Measurements from ENCODE around the gene LMF1. TPM values are rescaled to one million over a fixed set of nuclear protein-coding genes. Genes with fewer than 3 reads are reported as not detected.

The LMF1 gene
- total RNA-seq, 1 donor from 2014 or later, result 36.1 TPM

DNA sequence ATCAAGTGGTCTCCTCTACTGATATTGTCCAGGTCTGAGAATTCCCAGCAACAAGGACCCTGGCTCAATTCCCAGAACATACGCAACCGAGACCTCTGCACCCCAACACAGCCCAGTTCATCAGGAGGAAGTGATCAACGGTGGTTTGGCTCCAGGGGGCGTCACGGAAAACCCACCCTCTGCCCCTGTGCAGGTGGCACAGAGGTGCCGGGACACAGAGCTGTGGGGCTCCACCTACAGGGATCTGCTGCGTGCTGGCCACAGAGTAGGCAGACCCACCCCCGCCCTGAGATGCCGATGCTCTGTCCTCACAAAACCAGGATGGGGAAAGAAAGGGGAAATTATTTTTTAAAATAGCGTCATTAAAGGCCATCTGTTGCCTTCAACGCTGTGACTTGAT lies 69.6 kb downstream of the LMF1 start:
- POLR2A ChIA-PET, result no interaction called here
- Mint-ChIP-seq H3K27ac (no peak overlapping the region), H3K4me3 (no peak overlapping the region), H3K27me3 (no peaks in the 10 kb centered on the region), H3K4me1 (no peaks in the 10 kb centered on the region), H3K9me3 (no peaks in the 10 kb centered on the region), H3K36me3 (ENCODE audit: low read depth) (peaks cover 30% of the 10 kb centered on the region)
- ATAC-seq (ENCODE audit: low read depth) (no peak), DNase-seq (no peak)
- intact Hi-C loops (cut with micrococcal nuclease), result no loop called here
- TF ChIP-seq, protein P1, sequence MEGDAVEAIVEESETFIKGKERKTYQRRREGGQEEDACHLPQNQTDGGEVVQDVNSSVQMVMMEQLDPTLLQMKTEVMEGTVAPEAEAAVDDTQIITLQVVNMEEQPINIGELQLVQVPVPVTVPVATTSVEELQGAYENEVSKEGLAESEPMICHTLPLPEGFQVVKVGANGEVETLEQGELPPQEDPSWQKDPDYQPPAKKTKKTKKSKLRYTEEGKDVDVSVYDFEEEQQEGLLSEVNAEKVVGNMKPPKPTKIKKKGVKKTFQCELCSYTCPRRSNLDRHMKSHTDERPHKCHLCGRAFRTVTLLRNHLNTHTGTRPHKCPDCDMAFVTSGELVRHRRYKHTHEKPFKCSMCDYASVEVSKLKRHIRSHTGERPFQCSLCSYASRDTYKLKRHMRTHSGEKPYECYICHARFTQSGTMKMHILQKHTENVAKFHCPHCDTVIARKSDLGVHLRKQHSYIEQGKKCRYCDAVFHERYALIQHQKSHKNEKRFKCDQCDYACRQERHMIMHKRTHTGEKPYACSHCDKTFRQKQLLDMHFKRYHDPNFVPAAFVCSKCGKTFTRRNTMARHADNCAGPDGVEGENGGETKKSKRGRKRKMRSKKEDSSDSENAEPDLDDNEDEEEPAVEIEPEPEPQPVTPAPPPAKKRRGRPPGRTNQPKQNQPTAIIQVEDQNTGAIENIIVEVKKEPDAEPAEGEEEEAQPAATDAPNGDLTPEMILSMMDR (IDR thresholded peaks at IDR 0.05), result no peak
- CTCF ChIA-PET, result no interaction called here

DNA sequence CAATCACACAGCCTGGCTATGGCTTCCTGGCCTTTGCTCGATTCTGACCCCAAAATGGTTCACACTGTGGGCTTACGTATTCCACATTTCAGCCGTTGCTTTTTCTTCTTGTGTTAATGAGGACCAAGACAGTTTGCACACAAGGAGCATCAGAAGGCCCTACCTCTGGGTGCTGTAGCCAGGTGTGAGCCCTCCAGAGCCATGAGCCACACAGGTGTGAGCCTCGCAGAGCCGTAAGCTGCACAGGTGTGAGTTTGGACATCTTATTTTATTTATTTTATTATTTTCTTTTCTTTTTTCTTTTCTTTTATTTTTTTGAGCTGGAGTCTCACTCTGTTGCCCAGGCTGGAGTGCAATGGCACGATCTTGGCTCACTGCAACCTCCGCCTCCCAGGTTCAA lies 70.6 kb downstream of the LMF1 start:
- H3K27ac Mint-ChIP-seq, result no peak overlapping the region
- H3K4me1 Mint-ChIP-seq, result no peaks in the 10 kb centered on the region
- H3K4me3 Mint-ChIP-seq, result no peak overlapping the region
- H3K27me3 Mint-ChIP-seq, result no peaks in the 10 kb centered on the region
- peaks cover 21% of the 10 kb centered on the region for H3K36me3 Mint-ChIP-seq (ENCODE audit: low read depth)
- intact Hi-C loops (cut with micrococcal nuclease), result no loop called here
- H3K9me3 Mint-ChIP-seq, result no peaks in the 10 kb centered on the region
- DNase-seq, result no peak
- ChIA-PET CTCF (no interaction called here), POLR2A (no interaction called here)
- TF ChIP-seq, protein P1 (IDR thresholded peaks at IDR 0.05), result no peak
- no peak for ATAC-seq (ENCODE audit: low read depth)

DNA sequence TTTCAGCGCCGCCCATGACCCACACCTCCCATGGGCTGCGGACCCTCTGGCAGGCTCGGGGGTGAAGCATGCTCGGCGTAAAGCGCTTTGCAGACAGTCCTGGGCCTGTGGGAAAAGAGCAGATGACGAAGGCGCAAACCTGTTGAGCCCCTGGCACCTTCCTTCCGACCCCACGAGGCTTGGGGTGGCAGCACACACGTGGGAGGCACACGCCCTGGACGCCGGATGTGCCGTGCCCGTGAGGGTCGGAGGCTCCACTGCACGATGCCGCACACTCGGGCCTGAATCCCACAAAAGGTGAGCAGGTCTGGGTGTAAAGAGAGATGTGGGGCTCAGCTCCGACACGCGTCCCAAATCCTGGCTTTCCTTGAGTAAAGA lies 71.1 kb downstream of the LMF1 start:
- Mint-ChIP-seq H3K9me3 (no peaks in the 10 kb centered on the region), H3K27me3 (no peaks in the 10 kb centered on the region), H3K27ac (no peak overlapping the region), H3K4me3 (no peak overlapping the region), H3K36me3 (ENCODE audit: low read depth) (peaks cover 18% of the 10 kb centered on the region), H3K4me1 (no peaks in the 10 kb centered on the region)
- ATAC-seq (ENCODE audit: low read depth), result no peak
- TF ChIP-seq, protein P1 (IDR thresholded peaks at IDR 0.05), result no peak
- no peak for DNase-seq
- intact Hi-C loops (cut with micrococcal nuclease), result no loop called here
- POLR2A ChIA-PET, result no interaction called here
- CTCF ChIA-PET, result no interaction called here

DNA sequence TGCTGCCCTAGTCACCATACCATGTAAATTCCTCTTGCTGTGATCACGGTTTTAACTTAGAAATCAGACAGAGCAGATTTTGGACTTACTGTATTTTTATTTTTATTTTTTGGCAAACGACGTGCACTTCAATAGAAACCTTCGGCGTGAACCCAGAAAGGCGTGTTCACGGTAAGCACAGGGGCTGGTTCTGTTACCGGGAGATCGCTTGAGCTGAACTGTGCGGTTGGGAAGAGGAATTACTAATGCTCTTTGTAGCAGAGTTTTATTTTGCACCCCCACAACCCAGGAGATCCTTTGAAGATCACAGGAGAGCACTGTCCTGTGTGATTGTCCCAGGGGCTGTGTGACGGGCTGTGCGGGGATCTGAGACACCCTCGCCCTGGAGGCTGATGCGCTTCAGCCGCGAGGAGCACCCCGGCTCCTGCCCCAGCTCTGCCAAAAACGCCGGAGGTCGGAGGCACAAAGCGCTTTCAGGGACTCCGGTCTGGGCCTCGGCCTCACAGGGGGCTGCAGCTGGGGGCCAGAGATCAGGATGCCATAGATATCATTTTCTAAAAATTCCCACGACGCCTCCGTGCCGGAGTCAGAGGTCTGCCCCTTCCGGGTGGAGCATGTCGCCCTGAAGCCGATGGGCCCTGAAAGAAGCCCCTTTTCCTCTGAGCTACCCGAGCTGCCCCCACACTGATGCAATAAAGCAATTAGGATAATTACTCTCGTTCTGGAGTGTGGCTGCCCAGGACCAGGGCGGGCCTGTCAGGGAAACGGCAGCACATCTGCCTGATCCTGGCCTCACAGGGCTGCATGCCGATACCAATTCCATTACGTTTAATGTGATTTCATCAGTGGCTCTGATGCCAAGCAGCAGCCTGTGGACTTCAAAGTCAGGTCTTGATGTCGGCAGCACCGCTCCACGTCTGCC lies 71.8 kb downstream of the LMF1 start:
- peaks cover 20% of the 10 kb centered on the region for H3K36me3 Mint-ChIP-seq (ENCODE audit: low read depth)
- intact Hi-C loops (cut with micrococcal nuclease), result no loop called here
- TF ChIP-seq, protein P1 (IDR thresholded peaks at IDR 0.05), result no peak
- H3K27me3 Mint-ChIP-seq, result no peaks in the 10 kb centered on the region
- H3K9me3 Mint-ChIP-seq, result no peaks in the 10 kb centered on the region
- ATAC-seq (ENCODE audit: low read depth) (no peak), DNase-seq (no peak)
- no peaks in the 10 kb centered on the region for H3K4me1 Mint-ChIP-seq
- CTCF ChIA-PET, result no interaction called here
- no peak overlapping the region for H3K4me3 Mint-ChIP-seq
- no peak overlapping the region for H3K27ac Mint-ChIP-seq
- POLR2A ChIA-PET, result no interaction called here

DNA sequence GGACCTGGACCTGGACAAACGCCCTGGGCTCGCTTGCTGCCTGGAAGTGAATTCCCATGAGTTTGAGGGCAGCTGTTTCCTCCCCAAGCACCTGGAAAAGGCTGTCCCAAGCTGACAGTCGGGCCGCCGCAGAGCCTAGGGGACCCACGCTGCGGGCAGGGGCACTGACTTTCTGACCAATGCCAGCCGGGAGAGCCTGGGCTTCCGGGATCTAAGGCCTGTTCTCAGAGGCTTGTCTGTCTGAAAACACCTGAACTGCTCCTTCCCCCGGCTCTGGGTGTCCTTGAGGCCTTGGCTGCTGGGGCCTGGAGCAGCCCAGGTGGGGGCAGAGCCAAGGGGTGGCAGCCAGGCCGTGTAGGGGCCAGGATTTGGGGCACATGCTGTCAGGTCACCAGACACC lies 72.6 kb downstream of the LMF1 start:
- Mint-ChIP-seq H3K36me3 (ENCODE audit: low read depth) (peaks cover 20% of the 10 kb centered on the region), H3K4me3 (no peak overlapping the region), H3K4me1 (no peaks in the 10 kb centered on the region), H3K27ac (no peak overlapping the region), H3K27me3 (no peaks in the 10 kb centered on the region), H3K9me3 (no peaks in the 10 kb centered on the region)
- ChIA-PET CTCF (no interaction called here), POLR2A (no interaction called here)
- DNase-seq (no peak), ATAC-seq (ENCODE audit: low read depth) (no peak)
- TF ChIP-seq, protein P1 (IDR thresholded peaks at IDR 0.05), result no peak
- intact Hi-C loops (cut with micrococcal nuclease), result no loop called here
